Epithelial cell of umbilical artery (primary cell): ENCODE results near the gene AMDHD1. TPM values are rescaled to one million over a fixed set of nuclear protein-coding genes. Genes with fewer than 3 reads are reported as not detected.

Experiments
- total RNA-seq: library from RNA; depleted of rRNA; stranded (reverse); fragments of >200 nt; gene quantifications from 2 replicates; pipeline ENCODE4 v1.2.3, GENCODE V29; 2014

AMDHD1 gene, protein sequence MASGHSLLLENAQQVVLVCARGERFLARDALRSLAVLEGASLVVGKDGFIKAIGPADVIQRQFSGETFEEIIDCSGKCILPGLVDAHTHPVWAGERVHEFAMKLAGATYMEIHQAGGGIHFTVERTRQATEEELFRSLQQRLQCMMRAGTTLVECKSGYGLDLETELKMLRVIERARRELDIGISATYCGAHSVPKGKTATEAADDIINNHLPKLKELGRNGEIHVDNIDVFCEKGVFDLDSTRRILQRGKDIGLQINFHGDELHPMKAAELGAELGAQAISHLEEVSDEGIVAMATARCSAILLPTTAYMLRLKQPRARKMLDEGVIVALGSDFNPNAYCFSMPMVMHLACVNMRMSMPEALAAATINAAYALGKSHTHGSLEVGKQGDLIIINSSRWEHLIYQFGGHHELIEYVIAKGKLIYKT
- not detected in 2 replicates for total RNA-seq

GRCh38 chr12:95943330-95943842, at the start of gene AMDHD1:
Gene AMDHD1, plus strand, starts transcription at chr12:95943331. Its CDS starts 68 bp downstream, at chr12:95943399.

GRCh38 chr12:95942524-95943329, 404 bp upstream of the AMDHD1 start, which contains the start of gene CCDC38:
Gene CCDC38, minus strand, starts transcription at chr12:95942614. Its CDS starts 6,105 bp downstream, at chr12:95936509.

GRCh38 chr12:95996034-95996658, 53.0 kb downstream of the AMDHD1 start, which contains the start of gene HAL:
Gene HAL, minus strand, starts transcription at chr12:95996344. Its CDS starts 434 bp downstream, at chr12:95995910.

Other genes with a start within 250 kb of the AMDHD1 start
- 125 and 190 TPM in 2 replicates for gene NTN4, start 152.6 kb upstream of the AMDHD1 start, total RNA-seq
- gene SNRPF, start 84.4 kb upstream of the AMDHD1 start, total RNA-seq: 25.0 and 37.4 TPM in 2 replicates
- gene CCDC38, start 717 bp upstream of the AMDHD1 start, total RNA-seq: not detected in 2 replicates
- gene HAL, start 53.0 kb downstream of the AMDHD1 start, total RNA-seq: under 0.01 and 0.61 TPM in 2 replicates
- gene LTA4H, start 92.3 kb downstream of the AMDHD1 start, total RNA-seq: 61.1 and 91.2 TPM in 2 replicates